Activated naive CD4-positive, alpha-beta T cell treated with anti-CD3 and anti-CD28 coated beads, Interleukin-2, amount 50 U/mL, for 16 hours (primary cell): ENCODE results near the gene TBC1D1.

Experiments used
- DNase-seq: peaks from one replicate; pipeline ENCODE4 v3.0.0-alpha.2; 2020

The TBC1D1 gene

GRCh38 chr4:38178392-38178995 is 287.6 kb downstream of the TBC1D1 start:
- no peak for DNase-seq

- peak; percentile 71 for DNase-seq
These were observed 288.9 kb downstream of the TBC1D1 start for GRCh38 chr4:38179690-38180377.

GRCh38 chr4:38180456-38180855 is 289.6 kb downstream of the TBC1D1 start:
- DNase-seq, result no peak

- DNase-seq, result no peak
These were observed 290.4 kb downstream of the TBC1D1 start for GRCh38 chr4:38181286-38181685.

GRCh38 chr4:38182334-38182998 is 291.6 kb downstream of the TBC1D1 start:
- no peak for DNase-seq

GRCh38 chr4:38184404-38184803 is 293.5 kb downstream of the TBC1D1 start:
- DNase-seq, result no peak

- DNase-seq, result no peak
These were observed 294.7 kb downstream of the TBC1D1 start for GRCh38 chr4:38185406-38186144.

- DNase-seq, result no peak
These were observed 297.3 kb downstream of the TBC1D1 start for GRCh38 chr4:38188136-38188535.

- no peak for DNase-seq
These were observed 297.8 kb downstream of the TBC1D1 start for GRCh38 chr4:38188631-38189101.
